Activated CD8-positive, alpha-beta memory T cell treated with anti-CD3 and anti-CD28 coated beads, Interleukin-2, amount 50 U/mL, for 4 hours (primary cell): ENCODE results near the gene OR2AJ1.

Source experiments
- DNase-seq: peaks from one replicate; pipeline ENCODE4 v3.0.0-alpha.2; 2020

OR2AJ1 gene

GRCh38 chr1:247962911-247963588 is 38.4 kb downstream of the OR2AJ1 start:
- no peak for DNase-seq

GRCh38 chr1:247964933-247965332 is 40.2 kb downstream of the OR2AJ1 start, which contains the start of gene OR2AK2:
Gene OR2AK2 (plus strand): TSS chr1:247965233. CDS start chr1:247965377, 144 bp downstream.
- no peak for DNase-seq

GRCh38 chr1:247966532-247967204 is 42.0 kb downstream of the OR2AJ1 start:
- no peak for DNase-seq
